Fibroblast of villous mesenchyme (primary cell): ENCODE results near the gene ANKRD22. TPM values are rescaled to one million over a fixed set of nuclear protein-coding genes. Genes with fewer than 3 reads are reported as not detected.

Experiments
- DNase-seq: peaks from one replicate; pipeline ENCODE4 v3.0.0-alpha.2; 2010; ENCODE audit warnings: low read depth
- H3K4me3 ChIP-seq: 2 replicates; pipeline ENCODE4 v1.5.1; 2011; ENCODE audit warnings: low read depth, mild to moderate bottlenecking, low read length
- total RNA-seq: library from RNA; depleted of rRNA; stranded (reverse); fragments of >200 nt; gene quantifications from 2 replicates; pipeline ENCODE4 v1.2.3, GENCODE V29; 2012
- TF ChIP-seq, protein P1 (sequence below): IDR thresholded peaks from 2 replicates; pipeline ENCODE4 v1.5.1; 2012; ENCODE audit warnings: low read depth, mild to moderate bottlenecking, low read length; ENCODE audit not compliant: insufficient read depth

The ANKRD22 gene
- total RNA-seq, 1 donor, result not detected

DNA sequence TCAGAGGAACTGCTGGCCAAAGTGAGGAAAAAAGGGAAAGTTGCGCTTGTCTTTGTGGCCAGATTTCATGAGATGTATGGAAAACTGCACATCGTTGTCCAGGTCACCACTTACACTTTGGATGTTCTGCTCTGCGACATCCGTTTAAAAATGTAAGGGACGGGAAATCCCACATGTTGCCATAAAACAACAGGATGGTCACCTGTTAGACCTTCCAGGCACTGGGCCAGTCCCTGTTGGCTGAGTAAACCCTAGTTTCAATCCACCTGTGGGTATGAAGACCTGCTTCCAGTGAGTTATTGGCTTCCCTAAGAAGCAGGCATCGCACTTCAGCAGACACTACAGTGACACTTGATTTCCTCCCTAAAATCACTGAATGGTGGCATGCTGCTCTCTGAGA is 25.7 kb upstream of the ANKRD22 start:
- TF ChIP-seq, protein P1, sequence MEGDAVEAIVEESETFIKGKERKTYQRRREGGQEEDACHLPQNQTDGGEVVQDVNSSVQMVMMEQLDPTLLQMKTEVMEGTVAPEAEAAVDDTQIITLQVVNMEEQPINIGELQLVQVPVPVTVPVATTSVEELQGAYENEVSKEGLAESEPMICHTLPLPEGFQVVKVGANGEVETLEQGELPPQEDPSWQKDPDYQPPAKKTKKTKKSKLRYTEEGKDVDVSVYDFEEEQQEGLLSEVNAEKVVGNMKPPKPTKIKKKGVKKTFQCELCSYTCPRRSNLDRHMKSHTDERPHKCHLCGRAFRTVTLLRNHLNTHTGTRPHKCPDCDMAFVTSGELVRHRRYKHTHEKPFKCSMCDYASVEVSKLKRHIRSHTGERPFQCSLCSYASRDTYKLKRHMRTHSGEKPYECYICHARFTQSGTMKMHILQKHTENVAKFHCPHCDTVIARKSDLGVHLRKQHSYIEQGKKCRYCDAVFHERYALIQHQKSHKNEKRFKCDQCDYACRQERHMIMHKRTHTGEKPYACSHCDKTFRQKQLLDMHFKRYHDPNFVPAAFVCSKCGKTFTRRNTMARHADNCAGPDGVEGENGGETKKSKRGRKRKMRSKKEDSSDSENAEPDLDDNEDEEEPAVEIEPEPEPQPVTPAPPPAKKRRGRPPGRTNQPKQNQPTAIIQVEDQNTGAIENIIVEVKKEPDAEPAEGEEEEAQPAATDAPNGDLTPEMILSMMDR, result no peak

DNA sequence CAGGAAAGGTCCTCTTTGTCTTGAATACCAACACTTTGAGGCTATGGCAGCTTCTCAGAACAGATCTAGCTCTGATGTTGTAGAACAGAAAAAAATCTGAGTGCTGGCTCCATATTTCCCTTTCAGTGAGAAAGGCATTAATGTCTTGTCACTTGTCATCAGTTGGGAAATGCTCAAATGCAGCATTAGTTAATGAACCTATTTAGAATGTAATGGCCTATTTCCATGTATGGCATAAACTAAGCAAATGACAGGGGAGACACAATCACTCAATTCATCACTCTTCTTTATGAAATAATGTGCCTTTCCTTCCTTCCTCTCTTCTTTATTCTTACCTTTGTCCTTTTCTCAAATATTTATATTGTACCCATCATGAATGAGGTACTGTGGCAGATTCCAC is 23.4 kb upstream of the ANKRD22 start:
- no peak for DNase-seq
- no peak overlapping the region for H3K4me3 ChIP-seq
- TF ChIP-seq, protein P1, result no peak

More for the DNA sequence above, 25.7 kb upstream of the ANKRD22 start:
- DNase-seq, result no peak
- H3K4me3 ChIP-seq, result no peak overlapping the region

DNA sequence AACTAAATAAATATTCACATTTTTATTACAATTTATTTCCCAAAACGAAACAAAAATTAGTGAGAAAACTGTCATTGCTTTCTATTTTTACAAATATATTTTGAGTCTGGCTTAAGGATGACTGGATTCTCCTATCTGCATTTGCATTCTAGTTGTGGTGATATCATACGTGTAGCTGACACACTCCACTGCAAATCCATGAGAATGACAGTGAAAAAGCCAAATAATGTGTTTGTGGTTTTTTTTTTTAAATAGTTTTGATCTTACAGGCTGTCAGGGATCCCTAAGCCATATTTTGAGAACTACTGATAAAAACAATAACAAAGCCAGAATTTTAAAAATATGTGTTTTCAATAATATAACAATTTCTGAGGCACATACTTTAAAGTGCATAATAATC is 22.6 kb upstream of the ANKRD22 start:
- no peak overlapping the region for H3K4me3 ChIP-seq
- TF ChIP-seq, protein P1, result no peak
- DNase-seq, result no peak

DNA sequence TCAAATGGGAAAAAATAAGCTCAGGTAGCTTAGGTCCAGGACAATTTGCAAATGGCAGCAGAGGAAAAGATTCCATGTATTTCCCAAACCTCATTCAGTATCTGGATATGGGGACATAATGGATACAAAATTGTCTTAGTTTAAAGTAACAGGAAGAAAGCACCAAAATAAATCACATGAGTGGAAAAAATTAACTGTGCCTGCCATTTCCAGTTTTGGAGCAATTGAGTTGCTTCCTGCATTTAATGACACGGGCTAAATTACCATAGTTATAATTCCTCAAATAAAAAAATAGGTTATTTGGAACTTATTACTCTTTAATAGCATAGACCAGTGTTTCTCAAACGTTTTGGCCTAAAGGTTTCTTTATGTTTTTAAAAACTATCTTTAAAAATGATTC is 22.1 kb upstream of the ANKRD22 start:
- DNase-seq, result no peak
- TF ChIP-seq, protein P1, result no peak
- H3K4me3 ChIP-seq, result no peak overlapping the region

DNA sequence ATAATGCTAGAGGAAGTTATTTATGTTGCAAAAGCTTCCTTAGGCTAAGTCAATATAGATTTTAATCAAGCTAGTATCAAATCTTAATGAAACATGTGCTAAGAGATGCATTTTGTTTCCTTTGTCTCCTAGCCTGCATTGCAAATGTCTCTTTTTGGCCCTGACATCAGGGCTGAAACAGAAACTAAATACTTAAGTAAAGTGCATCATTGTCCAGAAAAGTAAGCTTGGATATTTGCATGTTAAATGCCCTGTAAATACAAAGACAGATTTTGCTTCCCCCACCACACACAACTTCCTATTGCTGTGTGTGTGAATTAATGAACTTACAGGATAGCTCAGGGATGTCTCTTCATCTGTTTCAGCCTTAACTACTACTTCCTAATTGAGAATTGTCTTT is 18.4 kb upstream of the ANKRD22 start:
- no peak overlapping the region for H3K4me3 ChIP-seq
- TF ChIP-seq, protein P1, result no peak
- DNase-seq, result no peak

DNA sequence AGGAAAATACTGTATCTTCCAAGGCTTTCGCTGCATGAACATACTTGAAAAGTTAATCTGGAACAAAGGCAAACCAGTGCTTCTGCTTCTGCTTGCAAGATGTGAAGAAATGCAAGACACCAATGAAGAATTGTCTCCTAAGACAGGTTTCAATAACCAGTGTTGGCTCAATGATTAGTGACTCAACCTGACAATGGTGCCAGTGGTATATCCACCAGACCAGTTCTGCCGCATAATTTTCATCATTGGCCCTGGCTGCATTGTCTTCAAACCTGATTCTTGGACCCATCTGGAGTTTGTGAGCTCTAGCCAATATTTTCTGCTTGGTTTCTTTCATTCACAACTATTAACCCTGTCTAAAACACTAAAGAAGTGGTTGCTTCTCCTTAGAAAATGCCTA is 14.8 kb upstream of the ANKRD22 start:
- no peak overlapping the region for H3K4me3 ChIP-seq
- TF ChIP-seq, protein P1, result no peak
- DNase-seq, result no peak

DNA sequence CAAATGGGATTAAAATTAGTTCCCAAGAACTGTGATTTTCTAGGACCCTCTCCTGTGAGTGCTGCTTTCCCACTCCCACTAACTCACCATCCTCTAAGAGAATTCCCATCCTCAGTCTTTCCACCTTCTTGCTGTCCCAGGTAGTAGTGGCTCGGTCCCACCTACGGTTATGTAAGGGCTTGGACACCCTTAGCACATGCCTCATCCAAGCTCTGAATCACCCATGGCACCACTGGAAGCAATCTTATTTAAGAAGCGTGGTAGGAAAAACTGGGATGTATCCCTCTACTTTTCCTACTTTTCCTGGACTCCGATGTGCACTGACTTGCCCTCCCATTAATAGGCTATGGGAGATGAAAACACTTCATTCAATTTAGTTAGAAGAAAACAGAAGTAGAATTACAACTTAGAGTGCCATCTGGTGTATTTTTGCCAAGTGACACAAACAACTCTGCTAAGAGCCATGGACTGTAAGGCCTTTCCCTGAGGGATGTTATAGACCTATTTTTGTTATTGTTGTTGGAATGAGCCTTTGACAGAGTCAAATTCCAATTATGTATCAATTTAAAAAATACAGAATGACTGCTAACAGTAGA is 13.7 kb upstream of the ANKRD22 start:
- H3K4me3 ChIP-seq, result no peak overlapping the region
- no peak for DNase-seq
- TF ChIP-seq, protein P1, result peak; percentile 18
